ENCODE data around the gene GRIK2.

GRIK2 gene

GRCh38 chr6:101921829-101922450 lies 528.4 kb downstream of the GRIK2 start:
- no peak for DNase-seq

GRCh38 chr6:101926149-101926925 lies 532.8 kb downstream of the GRIK2 start:
- no peak for DNase-seq

GRCh38 chr6:101931766-101932165 lies 538.3 kb downstream of the GRIK2 start:
- DNase-seq: no peak

GRCh38 chr6:101932704-101933103 lies 539.2 kb downstream of the GRIK2 start:
- no peak for DNase-seq

- no peak for DNase-seq
Observed at GRCh38 chr6:101935732-101936131, 542.2 kb downstream of the GRIK2 start.

GRCh38 chr6:101936516-101936915 lies 543.0 kb downstream of the GRIK2 start:
- DNase-seq: no peak

- no peak for DNase-seq
Observed at GRCh38 chr6:101937108-101937507, 543.6 kb downstream of the GRIK2 start.

- no peak for DNase-seq
Observed at GRCh38 chr6:101940391-101940790, 546.9 kb downstream of the GRIK2 start.

GRCh38 chr6:101956961-101957360 lies 563.5 kb downstream of the GRIK2 start:
- DNase-seq: no peak

GRCh38 chr6:101961357-101961756 lies 567.8 kb downstream of the GRIK2 start:
- DNase-seq: no peak

- DNase-seq: no peak
Observed at GRCh38 chr6:101980924-101981323, 587.4 kb downstream of the GRIK2 start.

GRCh38 chr6:101986476-101986875 lies 593.0 kb downstream of the GRIK2 start:
- DNase-seq: no peak

- no peak for DNase-seq
Observed at GRCh38 chr6:101992286-101992685, 598.8 kb downstream of the GRIK2 start.

GRCh38 chr6:101994521-101994920 lies 601.0 kb downstream of the GRIK2 start:
- no peak for DNase-seq

GRCh38 chr6:102015431-102015830 lies 621.9 kb downstream of the GRIK2 start:
- DNase-seq: no peak

- DNase-seq: no peak
Observed at GRCh38 chr6:102022281-102022680, 628.8 kb downstream of the GRIK2 start.

- no peak for DNase-seq
Observed at GRCh38 chr6:102022803-102023202, 629.3 kb downstream of the GRIK2 start.

- DNase-seq: no peak
Observed at GRCh38 chr6:102023977-102024657, 630.6 kb downstream of the GRIK2 start.

- DNase-seq: no peak
Observed at GRCh38 chr6:102026649-102027048, 633.1 kb downstream of the GRIK2 start.

- DNase-seq: no peak
Observed at GRCh38 chr6:102028176-102028575, 634.7 kb downstream of the GRIK2 start.

- no peak for DNase-seq
Observed at GRCh38 chr6:102038964-102039363, 645.5 kb downstream of the GRIK2 start.

GRCh38 chr6:102039441-102039840 lies 645.9 kb downstream of the GRIK2 start:
- no peak for DNase-seq

- no peak for DNase-seq
Observed at GRCh38 chr6:102051001-102051400, 657.5 kb downstream of the GRIK2 start.

- DNase-seq: no peak
Observed at GRCh38 chr6:102051720-102052119, 658.2 kb downstream of the GRIK2 start.
